22Rv1 (cell line): ENCODE data around the gene ASPHD1.

Experiments used
- ZFX ChIP-seq: fragments of 450-650 bp; IDR thresholded peaks from 2 replicates; pipeline ENCODE4 v1.6.1; 2017; ENCODE audit warnings: antibody characterized with exemption, borderline replicate concordance
- TF ChIP-seq, protein P1 (sequence below): fragments of 450-650 bp; IDR thresholded peaks from 2 replicates; pipeline ENCODE4 v1.5.1; 2017; ENCODE audit warnings: mild to moderate bottlenecking

DNA sequence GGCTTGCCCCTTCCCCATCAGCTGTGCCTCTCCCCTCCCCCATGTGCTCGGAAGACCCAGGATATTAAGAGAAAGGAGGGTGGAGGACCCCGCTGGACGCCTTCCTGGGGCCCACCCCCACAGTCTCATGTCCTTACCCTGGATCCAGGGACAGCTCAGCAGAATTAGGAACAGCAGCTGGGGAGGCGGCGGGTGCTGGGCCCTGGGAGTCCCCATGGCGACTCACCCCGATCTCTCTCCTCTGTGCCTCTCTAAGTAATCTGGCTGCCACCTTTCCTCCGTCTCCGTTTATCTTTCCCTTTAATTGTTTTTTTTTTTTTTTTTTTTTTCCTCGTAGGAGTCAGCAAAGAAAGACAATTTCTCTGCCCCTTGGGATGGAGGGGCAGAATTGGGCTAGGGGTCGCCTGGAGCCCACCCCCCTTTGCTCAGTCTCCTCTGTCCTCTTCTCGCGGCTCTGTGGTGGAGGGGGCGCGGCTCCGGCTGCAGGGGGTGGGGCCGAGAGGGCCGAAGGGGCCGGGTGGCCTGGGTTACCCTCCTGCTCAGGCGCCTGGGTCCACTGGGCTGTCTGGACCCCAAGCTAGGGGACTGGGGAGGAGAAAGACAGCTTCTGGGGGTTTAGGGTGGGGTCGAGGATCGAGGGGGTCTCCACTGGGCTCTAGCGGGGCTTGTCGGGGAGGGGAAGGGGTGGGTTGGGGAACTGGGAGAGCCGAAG lies 1.3 kb upstream of the ASPHD1 start:
- TF ChIP-seq, protein P1, sequence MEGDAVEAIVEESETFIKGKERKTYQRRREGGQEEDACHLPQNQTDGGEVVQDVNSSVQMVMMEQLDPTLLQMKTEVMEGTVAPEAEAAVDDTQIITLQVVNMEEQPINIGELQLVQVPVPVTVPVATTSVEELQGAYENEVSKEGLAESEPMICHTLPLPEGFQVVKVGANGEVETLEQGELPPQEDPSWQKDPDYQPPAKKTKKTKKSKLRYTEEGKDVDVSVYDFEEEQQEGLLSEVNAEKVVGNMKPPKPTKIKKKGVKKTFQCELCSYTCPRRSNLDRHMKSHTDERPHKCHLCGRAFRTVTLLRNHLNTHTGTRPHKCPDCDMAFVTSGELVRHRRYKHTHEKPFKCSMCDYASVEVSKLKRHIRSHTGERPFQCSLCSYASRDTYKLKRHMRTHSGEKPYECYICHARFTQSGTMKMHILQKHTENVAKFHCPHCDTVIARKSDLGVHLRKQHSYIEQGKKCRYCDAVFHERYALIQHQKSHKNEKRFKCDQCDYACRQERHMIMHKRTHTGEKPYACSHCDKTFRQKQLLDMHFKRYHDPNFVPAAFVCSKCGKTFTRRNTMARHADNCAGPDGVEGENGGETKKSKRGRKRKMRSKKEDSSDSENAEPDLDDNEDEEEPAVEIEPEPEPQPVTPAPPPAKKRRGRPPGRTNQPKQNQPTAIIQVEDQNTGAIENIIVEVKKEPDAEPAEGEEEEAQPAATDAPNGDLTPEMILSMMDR: no peak
- TF ChIP-seq ZFX: no peak
